Vagina (tissue), 2 donors: ENCODE data around the gene TGIF2.

Experiments
- CTCF ChIP-seq, 3 experiments: fragments of 450-650 bp in 2 of 3; fragments of 200-600 bp in 1 of 3; sonication (generic) in 1 of 3; IDR thresholded peaks; one replicate each; pipeline ENCODE4 v1.5.1; 2017 to 2019; ENCODE audit warnings: antibody characterized with exemption in 3 of 3, mild to moderate bottlenecking in 2 of 3, moderate library complexity in 2 of 3
- POLR2A ChIP-seq, 2 donors: fragments of 450-650 bp; IDR thresholded peaks; one replicate each; pipeline ENCODE4 v1.6.1; 2017; ENCODE audit warnings: antibody characterized with exemption in 2 of 2, mild to moderate bottlenecking in 2 of 2, moderate library complexity in 2 of 2
- POLR2AphosphoS5 ChIP-seq, 2 donors: sonication (generic); formaldehyde crosslinking; IDR thresholded peaks; one replicate each; pipeline ENCODE4 v1.9.0; 2017; ENCODE audit warnings: antibody characterized with exemption in 2 of 2, mild to moderate bottlenecking in 2 of 2, low read depth in 1 of 2; ENCODE audit not compliant: insufficient read depth in 1 of 2

GRCh38 chr20:36541768-36542488 is 31.5 kb upstream of the TGIF2 start:
- peak; percentile 6 to 51 (median 32) for TF ChIP-seq CTCF (IDR thresholded peaks at IDR 0.05)
- no peak for TF ChIP-seq POLR2A (IDR thresholded peaks at IDR 0.05)
- TF ChIP-seq POLR2AphosphoS5 (IDR thresholded peaks at IDR 0.05; ENCODE audit: insufficient read depth in 1 of 2, low read depth in 1 of 2), result no peak
